ENCODE results near the gene KIAA0825. TPM values are rescaled to one million over a fixed set of nuclear protein-coding genes. Genes with fewer than 3 reads are reported as not detected.

KIAA0825 gene
- total RNA-seq, 1 donor from 2014 or later = 0.26 TPM

DNA sequence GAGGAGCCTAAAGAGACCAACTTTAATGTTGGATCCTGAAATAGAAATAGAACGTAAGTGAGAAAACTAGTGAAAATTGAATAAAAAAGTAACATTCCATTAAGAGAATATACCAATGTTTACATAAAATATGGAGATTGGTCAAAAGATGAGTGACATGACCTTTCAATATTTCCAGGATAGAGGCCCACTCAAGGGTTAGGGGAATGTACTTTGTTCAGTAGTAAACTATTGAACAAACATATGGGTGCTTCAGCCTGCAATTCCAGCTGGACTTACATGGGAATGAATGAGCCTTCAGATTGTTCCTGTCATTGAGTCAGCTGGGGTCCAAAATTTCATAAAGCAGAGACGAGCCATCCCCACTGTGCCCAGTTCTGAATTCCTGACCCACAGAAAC is 505.3 kb downstream of the KIAA0825 start:
- Histone ChIP-seq H3K4me3 (ENCODE audit: low read depth, low read length) (no peak overlapping the region), H3K36me3 (ENCODE audit: control insufficient read depth, insufficient read depth, low read length) (no peaks in the 10 kb centered on the region), H3K27me3 (ENCODE audit: control insufficient read depth, insufficient read depth, low read length) (no peaks in the 10 kb centered on the region)
- DNase-seq (ENCODE audit: low read depth) (no peak), FAIRE-seq (no peak)
- TF ChIP-seq, protein P1, sequence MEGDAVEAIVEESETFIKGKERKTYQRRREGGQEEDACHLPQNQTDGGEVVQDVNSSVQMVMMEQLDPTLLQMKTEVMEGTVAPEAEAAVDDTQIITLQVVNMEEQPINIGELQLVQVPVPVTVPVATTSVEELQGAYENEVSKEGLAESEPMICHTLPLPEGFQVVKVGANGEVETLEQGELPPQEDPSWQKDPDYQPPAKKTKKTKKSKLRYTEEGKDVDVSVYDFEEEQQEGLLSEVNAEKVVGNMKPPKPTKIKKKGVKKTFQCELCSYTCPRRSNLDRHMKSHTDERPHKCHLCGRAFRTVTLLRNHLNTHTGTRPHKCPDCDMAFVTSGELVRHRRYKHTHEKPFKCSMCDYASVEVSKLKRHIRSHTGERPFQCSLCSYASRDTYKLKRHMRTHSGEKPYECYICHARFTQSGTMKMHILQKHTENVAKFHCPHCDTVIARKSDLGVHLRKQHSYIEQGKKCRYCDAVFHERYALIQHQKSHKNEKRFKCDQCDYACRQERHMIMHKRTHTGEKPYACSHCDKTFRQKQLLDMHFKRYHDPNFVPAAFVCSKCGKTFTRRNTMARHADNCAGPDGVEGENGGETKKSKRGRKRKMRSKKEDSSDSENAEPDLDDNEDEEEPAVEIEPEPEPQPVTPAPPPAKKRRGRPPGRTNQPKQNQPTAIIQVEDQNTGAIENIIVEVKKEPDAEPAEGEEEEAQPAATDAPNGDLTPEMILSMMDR (IDR thresholded peaks at IDR 0.05; ENCODE audit: insufficient read depth, low read length, severe bottlenecking) = no peak

DNA sequence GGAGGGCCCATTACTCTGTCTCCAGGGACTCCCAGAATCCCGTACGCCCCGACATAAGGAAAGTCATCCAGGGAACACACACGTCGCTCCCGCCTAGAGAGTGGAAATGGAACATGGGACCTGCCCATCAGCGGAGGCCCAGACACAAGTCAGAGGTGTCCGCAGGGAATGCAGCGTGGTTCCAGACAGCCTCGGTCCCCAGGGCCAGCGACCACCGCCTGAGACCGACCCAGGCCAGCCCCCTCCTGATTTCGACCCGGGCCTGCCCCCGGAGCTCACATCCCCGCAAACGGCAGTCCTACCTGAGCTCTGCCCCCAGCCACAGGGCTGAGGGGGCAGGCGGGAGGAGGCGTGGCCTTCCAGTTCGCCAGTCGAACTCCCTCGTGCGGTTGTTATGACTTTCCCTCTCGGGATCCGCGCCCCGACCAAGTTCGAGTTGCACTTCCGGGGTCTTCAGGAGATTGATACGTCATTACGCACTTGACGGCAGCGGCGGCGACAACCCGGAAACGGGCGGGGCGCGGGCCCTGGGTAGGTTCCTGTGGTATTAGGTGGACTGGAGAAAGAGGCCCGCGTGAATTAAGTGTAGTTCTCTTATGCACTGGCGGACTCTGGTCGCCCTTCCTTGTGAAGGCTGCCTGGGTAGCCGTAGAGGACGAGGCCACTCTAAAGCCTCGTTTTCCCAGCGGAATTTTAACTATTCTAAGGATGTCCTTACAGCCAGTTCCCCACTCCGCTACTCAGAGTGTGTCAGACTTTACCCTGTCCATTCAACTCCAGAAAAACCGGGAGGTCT is 507.0 kb downstream of the KIAA0825 start:
- Histone ChIP-seq H3K4me3 (ENCODE audit: low read depth, low read length) (peak overlapping the region; percentile 98), H3K27me3 (ENCODE audit: control insufficient read depth, insufficient read depth, low read length) (no peaks in the 10 kb centered on the region), H3K36me3 (ENCODE audit: control insufficient read depth, insufficient read depth, low read length) (no peaks in the 10 kb centered on the region)
- DNase-seq (ENCODE audit: low read depth) = peak; percentile 93
- no peak for FAIRE-seq
- TF ChIP-seq, protein P1 (IDR thresholded peaks at IDR 0.05; ENCODE audit: insufficient read depth, low read length, severe bottlenecking) = peak; percentile 24

DNA sequence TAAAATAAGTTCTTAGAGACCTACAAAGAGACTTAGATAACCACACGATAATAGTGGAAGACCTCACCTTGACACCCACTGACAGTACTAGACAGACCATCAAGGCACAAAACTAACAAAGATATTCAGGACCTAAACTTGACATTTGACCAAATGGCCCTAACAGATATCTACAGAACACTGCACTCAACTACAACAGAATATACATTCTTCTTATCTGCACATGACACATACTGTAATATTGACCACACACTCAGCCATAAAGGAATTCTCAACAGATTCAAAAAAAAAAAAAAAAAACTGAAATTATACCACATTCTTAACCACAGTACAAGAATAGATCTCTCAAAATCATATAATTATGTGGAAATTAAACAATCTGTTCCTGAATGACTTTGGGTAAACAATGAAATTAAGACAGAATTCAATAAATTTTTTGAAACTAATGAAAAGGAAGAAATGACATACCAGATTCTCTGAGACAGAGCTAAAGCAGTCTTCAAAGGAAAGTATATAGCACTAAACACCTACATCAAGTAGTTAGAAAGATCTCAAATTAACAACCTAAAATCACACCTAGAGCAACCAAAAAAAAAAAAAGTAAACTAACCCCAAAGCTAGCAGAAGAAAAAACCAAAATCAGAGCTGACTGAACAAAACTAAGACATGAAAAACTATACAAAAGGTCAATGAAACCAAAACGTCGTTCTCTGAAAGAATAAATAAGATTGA is 514.7 kb downstream of the KIAA0825 start:
- Histone ChIP-seq H3K36me3 (ENCODE audit: control insufficient read depth, insufficient read depth, low read length) (no peaks in the 10 kb centered on the region), H3K27me3 (ENCODE audit: control insufficient read depth, insufficient read depth, low read length) (no peaks in the 10 kb centered on the region), H3K4me3 (ENCODE audit: low read depth, low read length) (no peak overlapping the region)
- no peak for DNase-seq (ENCODE audit: low read depth)
- no peak for FAIRE-seq
- TF ChIP-seq, protein P1 (IDR thresholded peaks at IDR 0.05; ENCODE audit: insufficient read depth, low read length, severe bottlenecking) = no peak

Other genes with a start within 250 kb of the KIAA0825 start
- gene SLF1, start 65 bp upstream of the KIAA0825 start, total RNA-seq = 2.9 and 4.6 TPM in 2 replicates

All from bronchial epithelial cell (primary cell).